Testis (tissue), 5 donors: Measurements from ENCODE around the gene SPANXA2. TPM values are rescaled to one million over a fixed set of nuclear protein-coding genes. Genes with fewer than 3 reads are reported as not detected.
"Not testable (repeated sequence)": the region's sequence is repeated elsewhere in the genome, so short reads cannot be mapped to it uniquely, and the experiment has no call there.

ENCODE experiments used
- DNase-seq: peaks from one replicate; pipeline ENCODE4 v3.0.0-alpha.2; 2019
- H3K27ac ChIP-seq, 2 donors: fragments of 200-600 bp; sonication (generic); one replicate each; pipeline ENCODE4 v1.5.1; 2019
- H3K27me3 ChIP-seq: fragments of 200-600 bp; sonication (generic); one replicate; pipeline ENCODE4 v1.5.1; 2019
- H3K36me3 ChIP-seq: fragments of 200-600 bp; sonication (generic); one replicate; pipeline ENCODE4 v1.5.1; 2017; ENCODE audit warnings: low read depth; ENCODE audit errors: missing control alignments
- H3K4me1 ChIP-seq: fragments of 200-600 bp; sonication (generic); one replicate; pipeline ENCODE4 v1.5.1; 2019
- H3K4me3 ChIP-seq, 2 donors: fragments of 200-600 bp; sonication (generic); one replicate each; pipeline ENCODE4 v1.5.1; 2017 to 2019
- H3K9me3 ChIP-seq: fragments of 200-600 bp; sonication (generic); one replicate; pipeline ENCODE4 v1.5.1; 2017
- POLR2A ChIP-seq: fragments of 450-650 bp; IDR thresholded peaks from one replicate; pipeline ENCODE4 v1.6.1; 2017; ENCODE audit warnings: antibody characterized with exemption, mild to moderate bottlenecking, moderate library complexity
- WGBS, 2 donors: methylation state at CpG; one replicate each; pipeline ENCODE4 v1.1.5; 2018; 5-methylcytosine and 5-hydroxymethylcytosine counted together
- intact Hi-C: fragments of 100-400 bp; cut with DNase I; formaldehyde crosslinking; loops from one replicate; pipeline ENCODE4 v1.15.1; 2023; ENCODE audit warnings: low total_unique reads
- long read RNA-seq, 2 donors: transcript quantifications; one replicate each; lab custom pipeline, GENCODE V29; 2026
- polyA plus RNA-seq: library from polyadenylated mRNA; stranded (reverse); fragments of 350-450 nt; fragmentation: Illumina TruSeq; extraction: RNeasy Lipid Tissue Mini Kit (QIAGEN cat#74804); gene quantifications from one replicate; pipeline ENCODE4 v1.2.3, GENCODE V29; 2014; ENCODE audit warnings: low read depth, low replicate concordance; ENCODE audit not compliant: insufficient read depth
- total RNA-seq, 2 donors: library from RNA; depleted of rRNA; stranded (reverse); fragments of >200 nt; gene quantifications; one replicate each; pipeline ENCODE4 v1.2.3, GENCODE V29; 2016
- TF ChIP-seq, protein P1 (sequence below), 3 experiments: fragments of 450-650 bp in 2 of 3; fragments of 200-600 bp in 1 of 3; sonication (generic) in 1 of 3; IDR thresholded peaks; one replicate each; pipeline ENCODE4 v1.5.1; 2016 to 2019; ENCODE audit warnings: antibody characterized with exemption in 3 of 3, mild to moderate bottlenecking in 2 of 3, moderate library complexity in 1 of 3

The SPANXA2 gene, protein sequence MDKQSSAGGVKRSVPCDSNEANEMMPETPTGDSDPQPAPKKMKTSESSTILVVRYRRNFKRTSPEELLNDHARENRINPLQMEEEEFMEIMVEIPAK
- total RNA-seq, result 10 to 100 TPM in 1 of 2 donors, 1 to 10 TPM in 1; 8.3 to 27.2 TPM
- polyA plus RNA-seq, result 6.5 TPM
- long read RNA-seq, donor 1, result 0 reads
- long read RNA-seq, donor 2, result 0 reads

DNA sequence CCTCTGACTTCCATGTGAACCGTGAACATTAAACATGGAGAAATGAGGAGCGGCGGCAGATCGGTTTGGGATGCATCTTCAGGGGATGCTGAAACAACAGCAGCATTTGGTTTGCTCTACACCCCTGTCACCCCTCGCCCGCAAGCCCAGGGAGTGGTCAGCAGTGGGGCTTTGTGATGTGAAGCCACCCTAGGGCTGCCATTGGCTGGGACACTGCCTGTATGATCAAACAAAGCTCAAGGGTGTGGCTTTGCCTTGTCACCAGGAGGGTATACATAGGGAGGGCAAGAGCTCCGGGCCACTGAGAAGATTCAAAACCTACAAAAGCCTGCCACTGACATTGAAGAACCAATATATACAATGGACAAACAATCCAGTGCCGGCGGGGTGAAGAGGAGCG lies at the start of gene SPANXA2:
Gene SPANXA2 (plus strand): TSS at position 301 of the 400 bp plus-strand sequence. CDS start 60 bp downstream, at position 361.
- H3K4me1 ChIP-seq, intact Hi-C loops, H3K36me3 ChIP-seq, H3K27ac ChIP-seq, H3K27me3 ChIP-seq, H3K9me3 ChIP-seq, DNase-seq, H3K4me3 ChIP-seq: not testable (repeated sequence)
- WGBS, 2 donors, result no CpG with 5 or more reads among the region's 10 CpGs

DNA sequence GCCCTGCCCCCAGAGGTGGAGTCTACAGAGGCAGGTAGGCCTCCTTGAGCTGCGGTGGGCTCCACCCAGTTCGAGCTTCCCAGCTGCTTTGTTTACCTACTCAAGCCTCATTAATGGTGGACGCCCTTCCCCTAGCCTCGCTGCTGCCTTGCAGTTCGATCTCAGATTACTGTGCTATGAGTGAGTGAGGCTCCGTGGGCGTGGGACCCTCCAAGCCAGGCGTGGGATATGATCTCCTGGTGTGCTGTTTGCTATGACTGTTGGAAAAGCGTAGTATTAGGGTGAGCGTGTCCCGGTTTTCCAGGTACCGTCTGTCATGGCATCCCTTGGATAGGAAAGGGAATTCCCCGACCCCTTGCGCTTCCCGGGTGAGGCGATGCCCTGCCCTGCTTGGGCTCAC lies 47.0 kb upstream of the SPANXA2 start:
- H3K4me1 ChIP-seq, intact Hi-C loops, H3K27ac ChIP-seq, DNase-seq, H3K27me3 ChIP-seq, H3K9me3 ChIP-seq, H3K4me3 ChIP-seq, H3K36me3 ChIP-seq: not testable (repeated sequence)
- no CpG with 5 or more reads among the region's 16 CpGs for WGBS, 2 donors

DNA sequence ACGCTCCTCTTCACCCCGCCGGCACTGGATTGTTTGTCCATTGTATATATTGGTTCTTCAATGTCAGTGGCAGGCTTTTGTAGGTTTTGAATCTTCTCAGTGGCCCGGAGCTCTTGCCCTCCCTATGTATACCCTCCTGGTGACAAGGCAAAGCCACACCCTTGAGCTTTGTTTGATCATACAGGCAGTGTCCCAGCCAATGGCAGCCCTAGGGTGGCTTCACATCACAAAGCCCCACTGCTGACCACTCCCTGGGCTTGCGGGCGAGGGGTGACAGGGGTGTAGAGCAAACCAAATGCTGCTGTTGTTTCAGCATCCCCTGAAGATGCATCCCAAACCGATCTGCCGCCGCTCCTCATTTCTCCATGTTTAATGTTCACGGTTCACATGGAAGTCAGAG lies 4.9 kb upstream of the SPANXA2 start, which contains the start of gene SPANXA1:
Gene SPANXA1 (minus strand): TSS at position 101 of the 400 bp plus-strand sequence. CDS start 60 bp downstream, at position 41.
- H3K4me3 ChIP-seq, intact Hi-C loops, H3K4me1 ChIP-seq, H3K36me3 ChIP-seq, H3K27me3 ChIP-seq, DNase-seq, H3K27ac ChIP-seq, H3K9me3 ChIP-seq: not testable (repeated sequence)
- no CpG with 5 or more reads among the region's 10 CpGs for WGBS, 2 donors

DNA sequence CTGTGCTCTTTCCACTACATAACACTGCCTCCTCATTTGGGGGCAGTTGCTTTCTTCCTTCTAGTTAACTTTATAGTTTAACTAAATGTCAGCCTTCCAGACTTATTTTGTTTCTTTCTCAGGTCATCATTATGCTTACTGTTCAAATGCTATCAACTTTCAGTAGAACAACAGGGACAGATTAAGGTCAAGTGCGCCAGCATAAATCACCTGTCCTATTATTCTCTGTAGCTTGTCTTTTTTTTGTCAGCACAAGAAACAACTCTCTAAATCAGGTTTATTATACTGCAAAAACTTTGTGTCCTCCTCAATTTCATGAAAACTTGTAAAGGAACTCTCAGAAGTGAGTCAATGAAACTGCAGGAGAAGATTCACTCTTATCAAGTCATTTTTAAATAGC lies 19.6 kb downstream of the SPANXA2 start:
- no peaks in the 10 kb centered on the region for H3K9me3 ChIP-seq
- intact Hi-C loops, result no loop called here
- no peak overlapping the region for H3K4me3 ChIP-seq
- no peaks in the 10 kb centered on the region for H3K27me3 ChIP-seq
- no peak overlapping the region for H3K27ac ChIP-seq
- WGBS, 2 donors, result 100% methylated on average over 1 of the region's 1 CpG
- DNase-seq, result no peak
- H3K4me1 ChIP-seq, result no peaks in the 10 kb centered on the region
- no peaks in the 10 kb centered on the region for H3K36me3 ChIP-seq
- TF ChIP-seq POLR2A, result no peak
- TF ChIP-seq, protein P1, sequence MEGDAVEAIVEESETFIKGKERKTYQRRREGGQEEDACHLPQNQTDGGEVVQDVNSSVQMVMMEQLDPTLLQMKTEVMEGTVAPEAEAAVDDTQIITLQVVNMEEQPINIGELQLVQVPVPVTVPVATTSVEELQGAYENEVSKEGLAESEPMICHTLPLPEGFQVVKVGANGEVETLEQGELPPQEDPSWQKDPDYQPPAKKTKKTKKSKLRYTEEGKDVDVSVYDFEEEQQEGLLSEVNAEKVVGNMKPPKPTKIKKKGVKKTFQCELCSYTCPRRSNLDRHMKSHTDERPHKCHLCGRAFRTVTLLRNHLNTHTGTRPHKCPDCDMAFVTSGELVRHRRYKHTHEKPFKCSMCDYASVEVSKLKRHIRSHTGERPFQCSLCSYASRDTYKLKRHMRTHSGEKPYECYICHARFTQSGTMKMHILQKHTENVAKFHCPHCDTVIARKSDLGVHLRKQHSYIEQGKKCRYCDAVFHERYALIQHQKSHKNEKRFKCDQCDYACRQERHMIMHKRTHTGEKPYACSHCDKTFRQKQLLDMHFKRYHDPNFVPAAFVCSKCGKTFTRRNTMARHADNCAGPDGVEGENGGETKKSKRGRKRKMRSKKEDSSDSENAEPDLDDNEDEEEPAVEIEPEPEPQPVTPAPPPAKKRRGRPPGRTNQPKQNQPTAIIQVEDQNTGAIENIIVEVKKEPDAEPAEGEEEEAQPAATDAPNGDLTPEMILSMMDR (IDR thresholded peaks at IDR 0.05), result no peak

DNA sequence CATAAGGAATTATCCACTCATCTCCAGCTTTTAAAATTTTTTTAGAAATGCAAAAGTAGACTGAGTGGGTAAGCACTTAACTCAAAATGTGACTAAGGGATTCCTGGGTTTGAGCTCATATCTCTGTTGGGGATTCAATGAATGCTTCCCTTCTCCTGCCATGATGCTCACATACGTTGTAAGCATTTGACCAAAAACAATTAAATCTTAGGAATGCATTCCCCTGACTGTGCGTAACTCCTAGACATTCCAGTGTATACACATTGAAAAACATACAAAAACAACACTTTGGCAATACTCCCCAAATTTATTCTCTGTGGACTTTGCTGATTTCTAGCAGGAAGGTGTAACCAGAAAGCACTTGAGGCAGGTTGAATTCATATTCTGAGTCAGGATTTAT lies 29.8 kb downstream of the SPANXA2 start:
- WGBS, 2 donors, result 83 to 86% methylated on average over 2 of the region's 2 CpGs
- intact Hi-C loops, result no loop called here
- no peaks in the 10 kb centered on the region for H3K4me1 ChIP-seq
- no peaks in the 10 kb centered on the region for H3K27me3 ChIP-seq
- no peak for DNase-seq
- TF ChIP-seq POLR2A, result no peak
- TF ChIP-seq, protein P1 (IDR thresholded peaks at IDR 0.05), result no peak
- H3K36me3 ChIP-seq, result no peaks in the 10 kb centered on the region
- H3K4me3 ChIP-seq, result no peak overlapping the region
- H3K9me3 ChIP-seq, result no peaks in the 10 kb centered on the region
- no peak overlapping the region for H3K27ac ChIP-seq

DNA sequence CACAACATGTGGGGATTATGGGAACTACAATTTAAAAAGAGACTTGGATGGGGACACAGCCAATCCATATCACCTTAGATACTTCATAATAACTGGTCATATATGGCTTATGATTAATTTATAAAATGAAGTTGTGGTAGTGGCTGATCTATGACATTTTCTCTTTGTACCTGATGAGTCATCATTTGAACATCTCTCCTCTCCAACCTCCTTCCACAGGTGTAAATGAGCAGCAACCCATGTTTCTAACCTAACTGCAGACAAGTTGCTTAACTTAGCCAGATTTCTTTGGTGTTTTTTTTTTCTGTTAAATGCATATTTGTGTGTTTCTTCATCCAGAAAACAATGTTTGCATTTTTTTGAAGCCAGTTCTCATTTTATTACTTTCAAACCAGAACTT lies 42.6 kb downstream of the SPANXA2 start:
- Histone ChIP-seq H3K36me3 (no peaks in the 10 kb centered on the region), H3K4me3 (no peak overlapping the region), H3K27me3 (no peaks in the 10 kb centered on the region), H3K9me3 (no peaks in the 10 kb centered on the region), H3K27ac (no peak overlapping the region), H3K4me1 (no peaks in the 10 kb centered on the region)
- DNase-seq, result no peak
- TF ChIP-seq, protein P1 (IDR thresholded peaks at IDR 0.05), result no peak
- TF ChIP-seq POLR2A, result no peak
- intact Hi-C loops, result no loop called here
